ENCODE measurements around the gene OR13C9.
"Not testable (repeated sequence)": the region's sequence is repeated elsewhere in the genome, so short reads cannot be mapped to it uniquely, and the experiment has no call there.

OR13C9 gene

GRCh38 chr9:104635456-104635855 lies 17.5 kb upstream of the OR13C9 start:
- TF ChIP-seq ISL1 (CRISPR knock-in tag; IDR thresholded peaks at IDR 0.05) (no peak), BACH2 (CRISPR knock-in tag; IDR thresholded peaks at IDR 0.05; ENCODE audit: borderline replicate concordance) (no peak), SNAI2 (CRISPR knock-in tag; IDR thresholded peaks at IDR 0.05) (no peak), ZFP30 (CRISPR knock-in tag; IDR thresholded peaks at IDR 0.05) (no peak), ZNF565 (CRISPR knock-in tag; conservative IDR thresholded peaks at IDR 0.05; ENCODE audit: low read depth) (no peak), TOX (CRISPR knock-in tag; IDR thresholded peaks at IDR 0.05; ENCODE audit: borderline replicate concordance) (no peak), ARNTL (CRISPR knock-in tag; IDR thresholded peaks at IDR 0.05; ENCODE audit: borderline replicate concordance, low read depth) (no peak), TCF4 (CRISPR knock-in tag; IDR thresholded peaks at IDR 0.05; ENCODE audit: borderline replicate concordance) (no peak), OSR1 (CRISPR knock-in tag; IDR thresholded peaks at IDR 0.05) (no peak)
- ATAC-seq, result no peak

DNA sequence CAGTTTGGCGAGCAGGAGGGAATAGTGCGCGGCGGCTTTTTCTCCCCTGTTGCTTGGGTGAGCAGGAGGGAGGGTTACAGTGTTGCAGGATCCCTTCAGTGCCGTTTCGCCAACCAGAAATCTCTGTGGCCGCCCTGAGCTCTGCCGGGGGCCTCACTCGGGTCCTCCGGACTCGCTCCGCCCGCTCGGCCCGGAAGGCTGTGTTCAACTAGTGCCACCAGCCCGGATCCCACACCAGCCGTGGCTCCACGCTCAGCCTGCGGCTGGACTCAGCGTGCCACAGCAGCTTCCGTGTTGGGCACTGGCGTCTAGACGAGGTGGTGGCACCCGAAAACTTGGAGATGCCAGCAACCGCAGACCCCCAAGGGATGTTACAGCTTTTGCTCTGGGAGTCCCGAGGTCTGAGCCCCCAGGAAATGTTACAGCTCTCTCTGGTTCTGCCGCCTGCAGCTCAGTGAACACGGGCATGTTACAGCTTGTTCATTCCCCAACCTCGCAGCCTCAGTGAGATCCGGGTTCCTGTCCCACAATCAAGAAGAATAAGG lies 16.0 kb upstream of the OR13C9 start:
- no peak for ATAC-seq
- no peak for TF ChIP-seq ISL1 (CRISPR knock-in tag; IDR thresholded peaks at IDR 0.05)
- TF ChIP-seq ESRRG (CRISPR knock-in tag; IDR thresholded peaks at IDR 0.05), result no peak
- no peak for TF ChIP-seq ZNF8 (CRISPR knock-in tag; IDR thresholded peaks at IDR 0.05)

DNA sequence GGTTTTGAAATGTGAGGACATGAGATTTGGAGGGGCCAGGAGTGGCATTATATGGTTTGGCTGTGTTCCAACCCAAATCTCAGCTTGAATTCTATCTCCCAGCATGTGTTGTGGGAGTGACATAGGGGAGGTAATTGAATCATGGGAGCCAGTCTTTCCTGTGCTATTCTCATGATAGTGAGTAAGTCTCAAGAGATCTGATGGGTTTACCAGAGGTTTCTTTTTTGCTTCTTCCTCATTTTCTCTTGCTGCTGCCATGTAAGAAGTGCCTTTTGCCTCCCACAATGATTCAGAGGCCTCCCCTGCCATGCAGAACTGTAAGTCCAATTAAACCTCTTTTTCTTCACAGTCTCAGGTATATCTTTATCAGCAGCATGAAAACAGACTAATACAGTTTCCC lies 8.0 kb upstream of the OR13C9 start:
- not testable (repeated sequence) for ATAC-seq

- TF ChIP-seq, protein P1, sequence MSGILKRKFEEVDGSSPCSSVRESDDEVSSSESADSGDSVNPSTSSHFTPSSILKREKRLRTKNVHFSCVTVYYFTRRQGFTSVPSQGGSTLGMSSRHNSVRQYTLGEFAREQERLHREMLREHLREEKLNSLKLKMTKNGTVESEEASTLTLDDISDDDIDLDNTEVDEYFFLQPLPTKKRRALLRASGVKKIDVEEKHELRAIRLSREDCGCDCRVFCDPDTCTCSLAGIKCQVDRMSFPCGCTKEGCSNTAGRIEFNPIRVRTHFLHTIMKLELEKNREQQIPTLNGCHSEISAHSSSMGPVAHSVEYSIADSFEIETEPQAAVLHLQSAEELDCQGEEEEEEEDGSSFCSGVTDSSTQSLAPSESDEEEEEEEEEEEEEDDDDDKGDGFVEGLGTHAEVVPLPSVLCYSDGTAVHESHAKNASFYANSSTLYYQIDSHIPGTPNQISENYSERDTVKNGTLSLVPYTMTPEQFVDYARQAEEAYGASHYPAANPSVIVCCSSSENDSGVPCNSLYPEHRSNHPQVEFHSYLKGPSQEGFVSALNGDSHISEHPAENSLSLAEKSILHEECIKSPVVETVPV (CRISPR knock-in tag; IDR thresholded peaks at IDR 0.05), result no peak
- TF ChIP-seq, protein P2, sequence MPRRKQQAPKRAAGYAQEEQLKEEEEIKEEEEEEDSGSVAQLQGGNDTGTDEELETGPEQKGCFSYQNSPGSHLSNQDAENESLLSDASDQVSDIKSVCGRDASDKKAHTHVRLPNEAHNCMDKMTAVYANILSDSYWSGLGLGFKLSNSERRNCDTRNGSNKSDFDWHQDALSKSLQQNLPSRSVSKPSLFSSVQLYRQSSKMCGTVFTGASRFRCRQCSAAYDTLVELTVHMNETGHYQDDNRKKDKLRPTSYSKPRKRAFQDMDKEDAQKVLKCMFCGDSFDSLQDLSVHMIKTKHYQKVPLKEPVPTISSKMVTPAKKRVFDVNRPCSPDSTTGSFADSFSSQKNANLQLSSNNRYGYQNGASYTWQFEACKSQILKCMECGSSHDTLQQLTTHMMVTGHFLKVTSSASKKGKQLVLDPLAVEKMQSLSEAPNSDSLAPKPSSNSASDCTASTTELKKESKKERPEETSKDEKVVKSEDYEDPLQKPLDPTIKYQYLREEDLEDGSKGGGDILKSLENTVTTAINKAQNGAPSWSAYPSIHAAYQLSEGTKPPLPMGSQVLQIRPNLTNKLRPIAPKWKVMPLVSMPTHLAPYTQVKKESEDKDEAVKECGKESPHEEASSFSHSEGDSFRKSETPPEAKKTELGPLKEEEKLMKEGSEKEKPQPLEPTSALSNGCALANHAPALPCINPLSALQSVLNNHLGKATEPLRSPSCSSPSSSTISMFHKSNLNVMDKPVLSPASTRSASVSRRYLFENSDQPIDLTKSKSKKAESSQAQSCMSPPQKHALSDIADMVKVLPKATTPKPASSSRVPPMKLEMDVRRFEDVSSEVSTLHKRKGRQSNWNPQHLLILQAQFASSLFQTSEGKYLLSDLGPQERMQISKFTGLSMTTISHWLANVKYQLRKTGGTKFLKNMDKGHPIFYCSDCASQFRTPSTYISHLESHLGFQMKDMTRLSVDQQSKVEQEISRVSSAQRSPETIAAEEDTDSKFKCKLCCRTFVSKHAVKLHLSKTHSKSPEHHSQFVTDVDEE (CRISPR knock-in tag; IDR thresholded peaks at IDR 0.05), result no peak
- no peak for TF ChIP-seq PPARA (CRISPR knock-in tag; IDR thresholded peaks at IDR 0.05; ENCODE audit: borderline replicate concordance)
- no peak for TF ChIP-seq BACH2 (CRISPR knock-in tag; IDR thresholded peaks at IDR 0.05; ENCODE audit: borderline replicate concordance)
- no peak for TF ChIP-seq ESRRG (CRISPR knock-in tag; IDR thresholded peaks at IDR 0.05)
- TF ChIP-seq RARB (CRISPR knock-in tag; IDR thresholded peaks at IDR 0.05), result no peak
- TF ChIP-seq TOX (CRISPR knock-in tag; IDR thresholded peaks at IDR 0.05; ENCODE audit: borderline replicate concordance), result no peak
- TF ChIP-seq, protein P3, sequence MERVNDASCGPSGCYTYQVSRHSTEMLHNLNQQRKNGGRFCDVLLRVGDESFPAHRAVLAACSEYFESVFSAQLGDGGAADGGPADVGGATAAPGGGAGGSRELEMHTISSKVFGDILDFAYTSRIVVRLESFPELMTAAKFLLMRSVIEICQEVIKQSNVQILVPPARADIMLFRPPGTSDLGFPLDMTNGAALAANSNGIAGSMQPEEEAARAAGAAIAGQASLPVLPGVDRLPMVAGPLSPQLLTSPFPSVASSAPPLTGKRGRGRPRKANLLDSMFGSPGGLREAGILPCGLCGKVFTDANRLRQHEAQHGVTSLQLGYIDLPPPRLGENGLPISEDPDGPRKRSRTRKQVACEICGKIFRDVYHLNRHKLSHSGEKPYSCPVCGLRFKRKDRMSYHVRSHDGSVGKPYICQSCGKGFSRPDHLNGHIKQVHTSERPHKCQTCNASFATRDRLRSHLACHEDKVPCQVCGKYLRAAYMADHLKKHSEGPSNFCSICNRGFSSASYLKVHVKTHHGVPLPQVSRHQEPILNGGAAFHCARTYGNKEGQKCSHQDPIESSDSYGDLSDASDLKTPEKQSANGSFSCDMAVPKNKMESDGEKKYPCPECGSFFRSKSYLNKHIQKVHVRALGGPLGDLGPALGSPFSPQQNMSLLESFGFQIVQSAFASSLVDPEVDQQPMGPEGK (CRISPR knock-in tag; IDR thresholded peaks at IDR 0.05; ENCODE audit: borderline replicate concordance), result no peak
- no peak for TF ChIP-seq ARNTL (CRISPR knock-in tag; IDR thresholded peaks at IDR 0.05; ENCODE audit: borderline replicate concordance, low read depth)
- no peak for TF ChIP-seq ZFP3 (CRISPR knock-in tag; IDR thresholded peaks at IDR 0.05)
- TF ChIP-seq, protein P4, sequence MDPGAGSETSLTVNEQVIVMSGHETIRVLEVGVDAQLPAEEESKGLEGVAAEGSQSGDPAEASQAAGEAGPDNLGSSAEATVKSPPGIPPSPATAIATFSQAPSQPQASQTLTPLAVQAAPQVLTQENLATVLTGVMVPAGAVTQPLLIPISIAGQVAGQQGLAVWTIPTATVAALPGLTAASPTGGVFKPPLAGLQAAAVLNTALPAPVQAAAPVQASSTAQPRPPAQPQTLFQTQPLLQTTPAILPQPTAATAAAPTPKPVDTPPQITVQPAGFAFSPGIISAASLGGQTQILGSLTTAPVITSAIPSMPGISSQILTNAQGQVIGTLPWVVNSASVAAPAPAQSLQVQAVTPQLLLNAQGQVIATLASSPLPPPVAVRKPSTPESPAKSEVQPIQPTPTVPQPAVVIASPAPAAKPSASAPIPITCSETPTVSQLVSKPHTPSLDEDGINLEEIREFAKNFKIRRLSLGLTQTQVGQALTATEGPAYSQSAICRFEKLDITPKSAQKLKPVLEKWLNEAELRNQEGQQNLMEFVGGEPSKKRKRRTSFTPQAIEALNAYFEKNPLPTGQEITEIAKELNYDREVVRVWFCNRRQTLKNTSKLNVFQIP (CRISPR knock-in tag; IDR thresholded peaks at IDR 0.05; ENCODE audit: borderline replicate concordance, low read depth), result no peak
- no peak for ATAC-seq
Observed at GRCh38 chr9:104617418-104617817, 586 bp downstream of the OR13C9 start.

- TF ChIP-seq GLIS3 (CRISPR knock-in tag; IDR thresholded peaks at IDR 0.05) (no peak), TOX (CRISPR knock-in tag; IDR thresholded peaks at IDR 0.05; ENCODE audit: borderline replicate concordance) (no peak), ZNF70 (CRISPR knock-in tag; IDR thresholded peaks at IDR 0.05) (no peak), BACH2 (CRISPR knock-in tag; IDR thresholded peaks at IDR 0.05; ENCODE audit: borderline replicate concordance) (no peak), RARB (CRISPR knock-in tag; IDR thresholded peaks at IDR 0.05) (no peak), TCF4 (CRISPR knock-in tag; IDR thresholded peaks at IDR 0.05; ENCODE audit: borderline replicate concordance) (no peak)
- ATAC-seq, result no peak
Observed at GRCh38 chr9:104611213-104611612, 6.8 kb downstream of the OR13C9 start.

All from SK-N-SH treated with all-trans-retinoic acid at 6 μM for 48 hours (cell line).